ENCODE measurements around the gene USP53.
"Not testable (repeated sequence)": the region's sequence is repeated elsewhere in the genome, so short reads cannot be mapped to it uniquely, and the experiment has no call there.

USP53 gene

GRCh38 chr4:119271361-119272085 is 59.0 kb downstream of the USP53 start:
- no peak for DNase-seq (ENCODE audit: low read depth)

- not testable (repeated sequence) for DNase-seq (ENCODE audit: low read depth)
Measured at GRCh38 chr4:119279541-119279940, 67.0 kb downstream of the USP53 start.

GRCh38 chr4:119279945-119280344 is 67.4 kb downstream of the USP53 start:
- DNase-seq (ENCODE audit: low read depth), result not testable (repeated sequence)

- no peak for DNase-seq (ENCODE audit: low read depth)
Measured at GRCh38 chr4:119281393-119281792, 68.9 kb downstream of the USP53 start.

GRCh38 chr4:119284876-119285780 is 72.6 kb downstream of the USP53 start:
- DNase-seq (ENCODE audit: low read depth), result no peak

- DNase-seq (ENCODE audit: low read depth), result peak; percentile 3
Measured at GRCh38 chr4:119286377-119287002, 74.0 kb downstream of the USP53 start.

GRCh38 chr4:119289313-119289712 is 76.8 kb downstream of the USP53 start:
- DNase-seq (ENCODE audit: low read depth), result no peak

- no peak for DNase-seq (ENCODE audit: low read depth)
Measured at GRCh38 chr4:119290598-119290997, 78.1 kb downstream of the USP53 start.

- no peak for DNase-seq (ENCODE audit: low read depth)
Measured at GRCh38 chr4:119296356-119296755, 83.8 kb downstream of the USP53 start.

GRCh38 chr4:119297795-119298194 is 85.3 kb downstream of the USP53 start:
- no peak for DNase-seq (ENCODE audit: low read depth)

GRCh38 chr4:119299260-119299671 is 86.8 kb downstream of the USP53 start:
- DNase-seq (ENCODE audit: low read depth), result no peak

- DNase-seq (ENCODE audit: low read depth), result no peak
Measured at GRCh38 chr4:119299741-119300100, 87.2 kb downstream of the USP53 start.

- DNase-seq (ENCODE audit: low read depth), result peak; percentile 79
Measured at GRCh38 chr4:119300101-119300978, 87.8 kb downstream of the USP53 start.

GRCh38 chr4:119302073-119302832 is 89.7 kb downstream of the USP53 start:
- no peak for DNase-seq (ENCODE audit: low read depth)

- no peak for DNase-seq (ENCODE audit: low read depth)
Measured at GRCh38 chr4:119303587-119304305, 91.2 kb downstream of the USP53 start.

- no peak for DNase-seq (ENCODE audit: low read depth)
Measured at GRCh38 chr4:119304431-119304830, 91.9 kb downstream of the USP53 start.

GRCh38 chr4:119307606-119308005 is 95.1 kb downstream of the USP53 start:
- DNase-seq (ENCODE audit: low read depth), result no peak

GRCh38 chr4:119310826-119311225 is 98.3 kb downstream of the USP53 start:
- no peak for DNase-seq (ENCODE audit: low read depth)

GRCh38 chr4:119313237-119313636 is 100.7 kb downstream of the USP53 start:
- DNase-seq (ENCODE audit: low read depth), result no peak

- DNase-seq (ENCODE audit: low read depth), result peak; percentile 3
Measured at GRCh38 chr4:119314356-119314755, 101.8 kb downstream of the USP53 start.

Data from T follicular helper cell (primary cell).